MG63 (cell line): ENCODE measurements around the gene IGDCC3. TPM values are rescaled to one million over a fixed set of nuclear protein-coding genes. Genes with fewer than 3 reads are reported as not detected.

Experiments used
- DNase-seq: peaks from one replicate; pipeline ENCODE4 v3.0.0-alpha.2; 2020
- H3K27me3 ChIP-seq: fragments of 250-450 bp; sonication (Bioruptor Pico); 2 replicates; pipeline ENCODE4 v1.5.1; 2020; ENCODE audit warnings: mild to moderate bottlenecking, moderate library complexity
- H3K36me3 ChIP-seq: fragments of 250-450 bp; sonication (Bioruptor Pico); 2 replicates; pipeline ENCODE4 v1.5.1; 2020; ENCODE audit warnings: mild to moderate bottlenecking, moderate library complexity
- H3K4me3 ChIP-seq: fragments of 250-450 bp; sonication (Bioruptor Pico); 2 replicates; pipeline ENCODE4 v1.5.1; 2020; ENCODE audit warnings: mild to moderate bottlenecking, moderate library complexity
- H3K9me3 ChIP-seq: fragments of 250-450 bp; sonication (Bioruptor Pico); 2 replicates; pipeline ENCODE4 v1.5.1; 2020; ENCODE audit warnings: mild to moderate bottlenecking, moderate library complexity
- total RNA-seq: library from RNA; depleted of rRNA; stranded (reverse); fragments of >200 nt; shearing (Covaris generic); gene quantifications from 2 replicates; pipeline ENCODE4 v1.2.3, GENCODE V29; 2014; ENCODE audit warnings: low replicate concordance

Gene IGDCC3
- total RNA-seq, 1 experiment from 2014 or later, result not detected

DNA sequence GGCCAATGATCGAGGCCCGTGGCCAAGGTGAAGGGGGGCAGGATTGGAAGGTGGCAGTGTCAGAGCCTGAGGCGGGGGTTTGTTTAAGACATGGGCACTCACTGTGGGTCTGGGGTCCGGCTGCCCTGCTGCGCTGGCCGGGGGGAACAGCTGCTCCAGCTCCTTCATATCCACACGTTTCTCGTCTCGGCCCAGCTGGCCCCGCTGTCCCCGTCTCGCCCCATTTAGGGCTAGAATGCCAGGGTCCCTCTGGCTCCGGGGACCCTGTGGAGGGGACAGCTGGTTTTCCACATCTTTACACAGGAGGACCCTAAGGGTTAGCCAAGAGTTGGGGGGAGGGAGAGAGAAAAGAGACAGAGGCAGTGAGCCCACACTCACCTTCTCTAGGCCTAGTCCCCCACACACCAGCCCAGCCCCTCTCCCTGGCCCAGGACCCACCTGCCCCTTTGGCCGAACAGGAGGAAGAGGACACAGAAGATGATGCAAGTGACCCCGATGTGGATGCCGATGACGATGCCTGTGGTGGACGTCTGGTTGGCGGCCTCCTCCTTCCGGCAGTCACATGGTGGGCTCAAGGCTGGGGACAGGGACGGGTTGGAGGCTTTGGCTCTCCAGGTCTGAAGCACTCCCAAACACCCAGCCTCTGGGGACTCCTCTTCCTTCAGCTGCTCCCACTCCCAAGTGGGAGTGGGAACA, 48.4 kb downstream of the IGDCC3 start:
- no peaks in the 10 kb centered on the region for H3K9me3 ChIP-seq
- no peak for DNase-seq
- H3K4me3 ChIP-seq, result no peak overlapping the region
- H3K36me3 ChIP-seq, result no peaks in the 10 kb centered on the region
- no peaks in the 10 kb centered on the region for H3K27me3 ChIP-seq

DNA sequence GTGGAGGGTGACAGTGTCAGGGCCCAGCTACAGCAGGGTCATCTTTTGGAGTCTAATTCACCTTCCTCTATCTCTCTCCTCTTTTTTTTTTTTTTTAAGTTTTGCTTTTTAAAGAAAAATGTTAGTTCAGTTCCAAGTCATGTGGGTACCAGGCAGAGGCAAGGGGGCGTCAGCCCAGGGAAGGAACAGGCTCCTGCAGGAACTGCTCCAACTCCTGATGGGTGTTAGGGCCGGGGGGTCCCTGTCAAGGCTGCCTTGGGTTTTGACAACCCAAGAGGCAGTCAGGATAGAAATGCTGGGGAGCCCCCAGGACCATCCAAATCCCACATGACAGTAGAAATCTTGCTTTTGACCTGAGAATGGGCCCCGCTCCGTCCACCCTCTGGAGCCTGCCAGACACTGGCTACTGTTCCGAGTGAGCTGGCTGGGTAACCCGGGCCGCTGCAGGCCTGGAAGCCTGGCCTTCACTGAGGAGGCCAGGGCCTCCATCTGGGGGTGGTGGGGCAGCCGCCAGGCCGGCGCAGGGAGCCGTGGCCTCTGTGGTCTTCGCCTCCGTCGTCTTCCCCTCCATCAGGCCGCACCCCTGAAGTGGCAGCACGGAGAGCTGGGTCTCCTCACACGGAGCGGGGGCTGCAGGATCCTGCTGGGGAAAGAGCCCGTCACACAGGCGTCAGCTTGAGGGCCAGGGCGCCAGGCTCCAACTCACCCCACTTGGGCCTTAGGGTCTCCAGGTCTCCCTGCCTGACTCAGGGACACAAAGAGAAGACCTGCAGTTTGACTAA, 49.1 kb downstream of the IGDCC3 start:
- DNase-seq, result no peak
- Histone ChIP-seq H3K4me3 (no peak overlapping the region), H3K9me3 (no peaks in the 10 kb centered on the region), H3K27me3 (no peaks in the 10 kb centered on the region), H3K36me3 (no peaks in the 10 kb centered on the region)

DNA sequence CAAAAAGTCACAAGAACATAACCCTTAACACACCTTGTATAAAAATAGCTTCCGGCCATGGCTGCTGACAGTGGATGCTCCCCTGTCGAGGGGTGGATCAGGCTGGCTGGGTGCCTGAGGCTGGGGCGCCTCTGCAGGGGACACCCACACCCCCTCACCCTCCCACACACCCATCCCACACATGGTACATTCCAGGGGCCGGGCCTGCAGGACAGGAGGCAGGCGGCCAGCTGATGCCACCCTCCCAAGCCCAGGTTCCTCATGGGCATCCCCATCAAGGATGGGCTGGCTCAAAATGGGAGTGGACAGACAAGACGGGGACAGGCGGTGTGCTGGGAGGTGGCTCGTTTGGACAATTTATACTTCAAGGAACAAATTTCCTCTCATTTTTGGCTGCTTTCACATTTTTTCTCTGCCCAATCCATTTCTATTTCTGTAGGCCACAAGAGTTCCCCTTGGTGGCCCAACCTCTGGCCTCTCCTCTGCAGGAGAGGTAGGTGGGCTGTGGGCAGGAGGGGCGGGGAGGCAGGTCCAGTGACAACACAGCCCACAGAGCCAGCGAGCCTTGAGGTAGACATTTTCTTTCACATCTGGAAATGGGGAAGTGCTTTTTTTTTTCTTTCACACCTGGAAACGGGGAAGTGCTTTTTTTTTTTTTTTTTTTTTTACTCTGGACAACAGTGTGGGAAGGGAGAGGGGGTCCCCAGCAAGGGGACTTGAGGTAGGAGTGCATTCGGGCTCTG, 50.0 kb downstream of the IGDCC3 start:
- DNase-seq, result no peak
- H3K27me3 ChIP-seq, result no peaks in the 10 kb centered on the region
- H3K9me3 ChIP-seq, result no peaks in the 10 kb centered on the region
- no peaks in the 10 kb centered on the region for H3K36me3 ChIP-seq
- H3K4me3 ChIP-seq, result no peak overlapping the region

DNA sequence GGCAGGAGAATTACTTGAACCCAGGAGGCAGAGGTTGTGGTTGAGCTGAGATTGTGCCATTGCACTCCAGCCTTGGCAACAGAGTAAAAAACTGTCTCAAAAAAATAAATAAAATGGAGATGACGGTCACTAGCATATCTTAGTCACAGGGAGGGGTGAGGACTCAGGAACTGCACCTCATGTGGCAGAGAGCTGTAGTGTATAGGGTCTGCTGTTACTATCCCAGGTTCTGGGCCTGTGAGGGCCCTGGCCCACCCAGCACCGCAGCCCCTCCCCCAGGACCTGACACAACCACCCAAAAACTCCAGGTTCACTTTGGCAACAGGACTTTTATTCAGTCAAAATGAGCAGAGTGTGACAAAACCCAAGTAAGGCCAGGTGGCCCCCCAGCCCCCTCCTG, 51.0 kb downstream of the IGDCC3 start:
- no peak for DNase-seq
- Histone ChIP-seq H3K4me3 (no peak overlapping the region), H3K27me3 (no peaks in the 10 kb centered on the region), H3K36me3 (no peaks in the 10 kb centered on the region), H3K9me3 (no peaks in the 10 kb centered on the region)

DNA sequence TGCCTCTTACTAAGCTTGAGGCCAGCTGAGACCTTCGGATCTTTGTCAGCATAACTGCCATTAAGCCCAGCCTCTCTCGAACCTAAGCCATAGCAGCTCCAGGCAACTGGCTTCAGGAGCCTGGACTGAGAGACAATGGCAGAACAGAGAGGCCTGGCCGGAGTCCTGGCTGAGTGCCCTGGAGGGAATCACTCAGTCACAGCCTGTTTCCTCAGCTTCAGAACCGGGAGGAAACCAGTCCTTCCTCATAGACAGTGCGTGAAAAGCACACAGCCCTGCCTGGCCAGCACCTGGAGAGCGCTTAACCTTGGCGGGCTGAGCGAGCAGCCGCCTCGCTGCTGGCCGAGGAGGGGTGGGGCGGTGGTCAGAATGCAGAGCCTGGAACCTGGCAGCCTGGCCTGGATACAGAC, 51.7 kb downstream of the IGDCC3 start:
- no peaks in the 10 kb centered on the region for H3K9me3 ChIP-seq
- H3K27me3 ChIP-seq, result no peaks in the 10 kb centered on the region
- DNase-seq, result no peak
- H3K36me3 ChIP-seq, result no peaks in the 10 kb centered on the region
- no peak overlapping the region for H3K4me3 ChIP-seq

DNA sequence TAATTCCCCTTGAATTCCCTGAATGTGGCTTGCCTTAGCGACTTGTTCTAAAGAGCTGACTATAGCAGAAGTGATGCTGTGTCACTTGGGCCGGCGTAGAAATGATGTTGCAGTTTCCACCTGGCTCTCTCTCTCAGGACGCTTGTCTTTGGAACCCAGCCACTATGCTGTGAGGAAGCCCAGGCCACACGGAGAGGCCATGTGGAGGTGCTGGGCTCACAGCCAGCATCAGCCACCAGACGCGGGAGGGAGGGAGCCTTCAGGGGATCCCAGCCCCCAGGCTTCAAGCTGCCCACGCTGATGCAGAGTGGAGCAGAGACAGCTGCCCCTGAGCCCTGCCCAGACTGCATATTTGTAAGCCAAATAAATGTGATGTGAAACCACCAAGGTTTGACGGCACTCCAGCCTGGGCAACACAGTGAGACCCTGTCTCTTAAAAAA, 54.7 kb downstream of the IGDCC3 start:
- H3K9me3 ChIP-seq, result no peaks in the 10 kb centered on the region
- no peaks in the 10 kb centered on the region for H3K36me3 ChIP-seq
- H3K4me3 ChIP-seq, result no peak overlapping the region
- no peaks in the 10 kb centered on the region for H3K27me3 ChIP-seq
- peak; percentile 9 for DNase-seq

DNA sequence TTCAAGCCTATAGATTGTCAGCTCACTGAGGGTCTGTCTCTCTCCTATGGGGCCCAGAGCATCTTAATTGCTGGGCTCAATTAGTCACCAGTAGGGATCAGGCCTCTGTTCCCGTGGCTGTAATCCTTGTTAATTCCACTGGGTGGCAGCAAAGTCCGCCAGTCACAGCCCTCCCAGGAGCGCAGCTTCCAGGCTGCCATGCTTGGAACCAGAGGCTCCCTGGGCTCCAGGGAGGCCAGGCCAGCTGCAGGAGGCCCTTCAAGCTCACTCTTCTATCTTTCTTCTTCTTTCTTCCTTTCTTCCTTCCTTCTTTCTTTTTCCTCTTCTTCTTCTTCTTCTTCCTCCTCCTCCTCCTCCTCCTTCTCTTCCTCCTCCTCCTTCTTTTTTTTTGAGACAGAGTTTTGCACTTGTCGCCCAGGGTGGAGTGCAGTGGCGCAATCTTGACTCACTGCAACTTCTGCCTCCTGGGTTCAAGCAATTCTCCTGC, 58.9 kb downstream of the IGDCC3 start:
- no peaks in the 10 kb centered on the region for H3K36me3 ChIP-seq
- H3K9me3 ChIP-seq, result no peaks in the 10 kb centered on the region
- peak; percentile 59 for DNase-seq

DNA sequence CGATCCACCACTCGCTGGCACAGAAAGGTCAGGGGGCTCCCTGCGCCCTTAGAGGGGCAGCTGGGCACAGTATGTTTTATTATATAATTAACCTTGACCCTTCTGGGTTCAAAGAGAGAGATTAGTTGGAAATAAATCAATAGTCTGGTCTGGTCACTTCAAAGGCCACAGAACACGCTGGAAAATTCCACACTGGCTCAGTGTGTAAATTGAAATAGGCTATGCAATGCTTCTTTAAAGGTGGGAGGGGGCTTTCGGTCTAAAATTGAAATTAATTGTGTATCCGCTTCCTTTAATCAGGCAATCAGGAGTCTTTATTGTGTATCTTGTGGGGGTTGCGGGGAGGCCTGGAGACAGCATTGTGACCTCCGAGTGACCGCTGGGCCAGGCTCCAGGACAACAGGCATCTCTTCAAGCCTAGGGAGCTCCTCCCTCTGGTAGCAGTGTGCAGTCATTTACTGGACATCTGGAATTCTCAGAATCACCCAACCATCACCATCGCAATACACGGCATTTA, 65.3 kb downstream of the IGDCC3 start:
- DNase-seq, result no peak
- no peaks in the 10 kb centered on the region for H3K36me3 ChIP-seq
- H3K9me3 ChIP-seq, result no peaks in the 10 kb centered on the region
- H3K27me3 ChIP-seq, result no peaks in the 10 kb centered on the region
- no peak overlapping the region for H3K4me3 ChIP-seq

More for the DNA sequence above, 58.9 kb downstream of the IGDCC3 start:
- Histone ChIP-seq H3K4me3 (no peak overlapping the region), H3K27me3 (no peaks in the 10 kb centered on the region)

DNA sequence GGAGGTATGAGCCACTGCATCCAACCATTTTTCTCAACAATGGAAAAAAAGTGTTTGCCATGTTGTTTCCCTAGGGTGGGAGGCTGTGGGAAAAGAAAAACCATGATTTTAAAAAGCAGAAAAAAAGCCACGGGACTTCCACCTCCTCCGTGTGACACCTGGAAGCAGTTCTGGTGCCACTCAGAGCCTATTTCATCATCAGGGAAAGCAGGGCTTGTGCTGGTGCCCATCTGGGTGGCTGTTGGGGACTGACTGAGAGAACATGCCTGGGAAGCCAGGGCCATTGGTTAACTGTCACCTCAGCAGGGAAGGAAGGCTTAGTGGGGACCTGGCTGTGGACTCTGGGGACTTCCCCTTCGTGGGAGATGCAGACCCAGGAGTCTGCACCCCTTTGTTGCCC, 66.0 kb downstream of the IGDCC3 start:
- Histone ChIP-seq H3K27me3 (no peaks in the 10 kb centered on the region), H3K4me3 (no peak overlapping the region), H3K36me3 (no peaks in the 10 kb centered on the region), H3K9me3 (no peaks in the 10 kb centered on the region)
- no peak for DNase-seq

DNA sequence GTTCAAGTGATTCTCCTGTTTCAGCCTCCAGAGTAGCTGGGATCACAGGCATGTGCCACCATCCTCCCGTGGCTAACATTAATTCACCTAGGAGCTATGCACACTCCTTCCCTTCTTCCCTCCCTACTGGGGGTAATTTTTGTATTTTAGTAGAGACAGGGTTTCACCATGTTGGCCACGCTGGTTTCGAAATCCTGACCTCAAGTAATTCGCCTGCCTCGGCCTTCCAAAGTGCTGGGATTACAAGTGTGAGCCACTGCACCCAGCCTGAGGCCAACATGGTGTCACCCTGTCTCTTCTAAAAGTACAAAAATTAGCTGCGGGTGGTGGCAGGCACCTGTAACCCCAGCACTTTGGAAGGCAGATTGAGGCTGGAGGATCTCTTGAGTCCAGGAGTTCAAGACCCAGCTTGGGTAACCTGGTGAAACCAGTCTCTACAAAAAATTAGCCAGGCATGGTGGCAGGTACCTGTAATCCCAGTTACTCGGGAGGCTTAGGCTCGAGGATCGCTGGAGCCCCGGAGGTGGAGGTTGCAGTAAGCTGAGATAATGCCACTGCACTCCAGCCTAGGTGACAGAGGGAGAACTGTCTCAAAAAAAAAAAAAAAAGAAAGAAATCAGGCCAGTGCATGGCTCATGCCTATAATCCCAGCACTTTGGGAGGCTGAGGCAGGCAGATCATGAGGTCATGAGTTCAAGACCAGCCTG, 67.2 kb downstream of the IGDCC3 start:
- Histone ChIP-seq H3K27me3 (no peaks in the 10 kb centered on the region), H3K36me3 (no peaks in the 10 kb centered on the region), H3K4me3 (no peak overlapping the region), H3K9me3 (no peaks in the 10 kb centered on the region)
- DNase-seq, result no peak

DNA sequence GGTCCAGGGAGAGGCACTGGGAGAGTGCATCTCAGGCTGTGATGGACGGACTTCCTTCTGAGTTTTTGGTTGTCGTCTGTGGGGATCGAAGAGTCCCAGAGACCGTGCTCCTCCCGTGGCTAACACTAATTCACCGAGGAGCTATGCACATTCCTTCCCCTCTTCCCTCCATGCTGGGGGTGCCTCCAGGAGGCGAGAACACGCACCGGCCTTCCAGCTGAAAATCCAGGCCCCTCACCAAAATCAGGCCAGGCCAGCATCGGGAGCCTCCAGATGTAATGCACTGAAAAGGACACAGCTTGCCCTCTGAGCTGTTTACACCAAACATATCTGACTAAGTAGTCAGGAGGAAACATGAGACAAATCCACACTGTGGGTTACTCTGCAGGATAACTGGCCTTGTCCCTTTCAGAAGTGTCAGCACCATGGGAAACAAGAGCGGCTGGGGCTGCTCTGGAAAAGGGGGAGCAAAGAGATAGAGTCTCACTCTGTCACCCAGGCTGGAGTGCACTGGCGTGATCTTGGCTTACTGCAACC, 67.9 kb downstream of the IGDCC3 start:
- Histone ChIP-seq H3K9me3 (no peaks in the 10 kb centered on the region), H3K27me3 (no peaks in the 10 kb centered on the region), H3K4me3 (no peak overlapping the region), H3K36me3 (no peaks in the 10 kb centered on the region)
- DNase-seq, result no peak

DNA sequence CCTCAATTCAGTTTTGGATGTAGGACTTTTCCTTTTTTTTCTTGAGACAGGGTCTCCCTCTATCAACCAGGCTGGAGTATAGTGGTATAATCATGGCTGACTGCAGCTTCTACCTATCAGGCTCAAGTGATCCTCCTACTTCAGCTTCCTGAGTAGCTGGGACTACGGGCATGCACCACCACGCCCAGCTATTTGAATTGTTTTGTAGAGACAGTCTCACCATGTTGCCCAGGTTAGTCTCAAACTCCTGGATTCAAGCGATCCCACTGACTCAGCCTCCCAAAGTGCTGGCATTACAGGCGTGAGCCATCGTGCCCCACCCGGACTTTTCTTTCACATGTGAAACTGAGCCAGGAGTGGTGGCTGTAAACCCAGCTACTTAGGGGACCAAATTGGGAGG, 69.8 kb downstream of the IGDCC3 start:
- no peaks in the 10 kb centered on the region for H3K9me3 ChIP-seq
- DNase-seq, result no peak
- H3K4me3 ChIP-seq, result no peak overlapping the region
- H3K27me3 ChIP-seq, result no peaks in the 10 kb centered on the region
- no peaks in the 10 kb centered on the region for H3K36me3 ChIP-seq

DNA sequence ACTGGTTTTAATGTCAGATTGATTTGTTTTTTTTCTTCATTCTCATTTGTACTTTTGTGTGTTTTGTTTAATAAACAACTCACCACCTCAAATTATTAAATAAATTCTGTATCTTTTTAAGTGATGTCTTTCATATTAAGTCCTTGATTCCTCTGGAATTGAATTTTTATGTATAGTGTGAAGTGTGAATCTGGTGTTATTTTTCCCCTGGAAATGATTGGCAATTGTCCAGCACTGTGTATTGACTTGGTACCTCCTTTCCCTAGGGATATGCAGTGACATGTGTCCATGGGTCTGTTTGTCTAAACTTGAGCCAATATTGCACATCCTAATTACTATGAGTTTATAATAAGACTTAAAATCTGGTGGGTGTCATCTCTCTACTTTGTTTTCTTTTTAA, 71.3 kb downstream of the IGDCC3 start:
- Histone ChIP-seq H3K36me3 (no peaks in the 10 kb centered on the region), H3K4me3 (no peak overlapping the region), H3K9me3 (no peaks in the 10 kb centered on the region), H3K27me3 (no peaks in the 10 kb centered on the region)
- no peak for DNase-seq

DNA sequence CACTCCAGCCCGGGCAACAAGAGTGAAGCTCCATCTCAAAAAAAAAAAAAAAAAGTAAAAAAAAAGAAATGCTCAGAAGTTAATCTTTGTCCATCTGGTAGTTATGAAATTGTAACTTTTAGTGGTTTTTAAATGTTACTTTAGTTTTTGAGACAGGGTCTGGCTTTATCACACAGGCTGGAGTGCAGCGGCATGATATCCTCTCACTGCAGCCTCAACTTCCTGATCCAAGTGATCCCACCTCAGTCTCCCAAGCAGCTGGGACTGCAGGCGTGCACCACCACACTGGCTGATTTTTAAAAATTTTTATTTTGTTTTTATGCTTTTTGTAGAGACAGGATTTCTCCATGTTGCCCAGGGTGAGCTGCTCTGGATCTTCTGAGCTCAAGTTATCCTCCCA, 72.0 kb downstream of the IGDCC3 start:
- peak; percentile 20 for DNase-seq
- Histone ChIP-seq H3K4me3 (no peak overlapping the region), H3K27me3 (no peaks in the 10 kb centered on the region), H3K9me3 (no peaks in the 10 kb centered on the region), H3K36me3 (no peaks in the 10 kb centered on the region)

DNA sequence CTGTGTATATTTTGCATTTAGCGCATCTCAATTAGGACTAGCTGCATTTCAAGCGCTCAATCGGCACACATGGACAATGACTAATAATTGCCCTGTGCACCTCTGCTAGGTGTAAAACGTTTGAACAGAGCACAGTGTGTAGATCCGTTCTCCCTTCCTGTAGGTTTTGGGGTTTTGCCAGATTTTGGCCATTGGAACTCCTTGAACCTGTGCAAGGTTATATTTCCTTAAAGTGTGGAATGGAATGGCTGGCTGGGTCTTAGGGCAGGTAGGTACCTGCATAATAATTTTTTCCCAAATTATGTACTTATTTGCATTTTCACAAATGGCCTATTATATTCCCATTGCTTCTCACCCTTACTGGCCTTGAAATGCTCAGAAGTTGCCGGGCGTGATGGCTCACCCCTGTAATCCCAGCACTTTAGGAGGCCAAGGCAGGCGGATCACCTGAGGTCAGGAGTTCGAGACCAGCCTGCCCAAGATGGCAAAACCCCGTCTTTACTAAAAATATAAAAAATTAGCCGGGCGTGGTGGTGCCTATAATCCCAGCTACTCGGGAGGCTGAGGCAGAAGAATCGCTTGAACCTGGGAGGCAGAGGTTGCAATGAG, 72.5 kb downstream of the IGDCC3 start:
- Histone ChIP-seq H3K27me3 (no peaks in the 10 kb centered on the region), H3K9me3 (no peaks in the 10 kb centered on the region), H3K36me3 (no peaks in the 10 kb centered on the region), H3K4me3 (no peak overlapping the region)
- DNase-seq, result peak; percentile 70
